HepG2 (cell line): ENCODE measurements around the gene FSD2. TPM values are rescaled to one million over a fixed set of nuclear protein-coding genes. Genes with fewer than 3 reads are reported as not detected.

Experiments
- FOXA1 ChIP-seq, 2 experiments: fragments of 450-650 bp in 1 of 2; sonication (generic) in 1 of 2; formaldehyde crosslinking in 1 of 2; IDR thresholded peaks; 2 replicates each; pipeline versions ENCODE4 v1.4.0 to v1.6.1; 2016 to 2020; ENCODE audit warnings: missing genetic modification reagents in 1 of 2
- HMG20A ChIP-seq: IDR thresholded peaks from 2 replicates; pipeline ENCODE4 v1.6.1; 2016; ENCODE audit warnings: borderline replicate concordance
- HNRNPK ChIP-seq: fragments of 200-400 bp; formaldehyde crosslinking; IDR thresholded peaks from 2 replicates; pipeline ENCODE4 v1.6.1; 2018; ENCODE audit warnings: low read length, low read depth, moderate library complexity, mild to moderate bottlenecking; ENCODE audit not compliant: poor library complexity, severe bottlenecking
- HOXA5 ChIP-seq: sonication (generic); formaldehyde crosslinking; IDR thresholded peaks from 2 replicates; pipeline ENCODE4 v1.4.0; 2020; ENCODE audit warnings: missing genetic modification reagents
- KDM6A ChIP-seq: IDR thresholded peaks from 2 replicates; pipeline ENCODE4 v1.6.1; 2016; ENCODE audit warnings: low read depth
- MIER2 ChIP-seq: IDR thresholded peaks from 2 replicates; pipeline ENCODE4 v1.6.1; 2016; ENCODE audit warnings: missing biosample characterization, missing genetic modification reagents
- MTF2 ChIP-seq: sonication (generic); formaldehyde crosslinking; IDR thresholded peaks from 2 replicates; pipeline ENCODE4 v1.5.0; 2020; ENCODE audit warnings: missing genetic modification reagents, borderline replicate concordance
- NR3C1 ChIP-seq: sonication (generic); formaldehyde crosslinking; IDR thresholded peaks from 2 replicates; pipeline ENCODE4 v1.4.0; 2020; ENCODE audit warnings: missing genetic modification reagents
- PHF20 ChIP-seq: sonication (generic); formaldehyde crosslinking; IDR thresholded peaks from 2 replicates; pipeline ENCODE4 v1.5.0; 2020; ENCODE audit warnings: mild to moderate bottlenecking, missing genetic modification reagents
- RFXANK ChIP-seq: IDR thresholded peaks from 2 replicates; pipeline ENCODE4 v1.6.1; 2016
- RXRB ChIP-seq: IDR thresholded peaks from 2 replicates; pipeline ENCODE4 v1.6.1; 2016; ENCODE audit warnings: borderline replicate concordance, missing genetic modification reagents, missing compliant biosample characterization
- SAP130 ChIP-seq: IDR thresholded peaks from 2 replicates; pipeline ENCODE4 v1.6.1; 2016; ENCODE audit warnings: low read depth
- SMAD1 ChIP-seq: sonication (generic); formaldehyde crosslinking; IDR thresholded peaks from 2 replicates; pipeline ENCODE4 v1.4.0; 2020; ENCODE audit warnings: missing genetic modification reagents, low read depth, mild to moderate bottlenecking, borderline replicate concordance
- SP5 ChIP-seq: IDR thresholded peaks from 2 replicates; pipeline ENCODE4 v1.6.1; 2016; ENCODE audit warnings: low read depth, borderline replicate concordance
- SRY ChIP-seq: sonication (generic); formaldehyde crosslinking; IDR thresholded peaks from 2 replicates; pipeline ENCODE4 v1.8.0; 2022; ENCODE audit warnings: mild to moderate bottlenecking, missing genetic modification reagents
- ZFP36L2 ChIP-seq: sonication (generic); formaldehyde crosslinking; IDR thresholded peaks from 2 replicates; pipeline ENCODE4 v1.4.0; 2020; ENCODE audit warnings: missing genetic modification reagents
- ZNF180 ChIP-seq: sonication (generic); formaldehyde crosslinking; IDR thresholded peaks from 2 replicates; pipeline ENCODE4 v1.4.0; 2020; ENCODE audit warnings: low read depth, missing genetic modification reagents, borderline replicate concordance
- ZNF207 ChIP-seq: fragments of 450-650 bp; IDR thresholded peaks from 2 replicates; pipeline ENCODE4 v1.6.1; 2016; ENCODE audit warnings: antibody characterized with exemption, borderline replicate concordance
- ZNF282 ChIP-seq: fragments of 450-650 bp; IDR thresholded peaks from 2 replicates; pipeline ENCODE4 v1.6.1; 2018; ENCODE audit not compliant: partially characterized antibody
- ZNF329 ChIP-seq: sonication (generic); formaldehyde crosslinking; IDR thresholded peaks from 2 replicates; pipeline ENCODE4 v1.9.0; 2021; ENCODE audit warnings: low read depth, mild to moderate bottlenecking, missing genetic modification reagents
- polyA plus RNA-seq, 8 experiments: library from polyadenylated mRNA; depleted of rRNA in 3 of 8; stranded (reverse) in 7 of 8; unstranded in 1 of 8; fragments of >200 nt; fragmentation: Illumina TruSeq in 4 of 8; extraction: Trizol in 4 of 8; gene quantifications; 2 replicates each; pipeline versions ENCODE4 v1.2.1 to v1.2.3, GENCODE V29; 2011 to 2016; ENCODE audit warnings: low read depth in 4 of 8, missing spikeins in 1 of 8, mixed read lengths in 1 of 8; ENCODE audit not compliant: insufficient read depth in 1 of 8
- total RNA-seq, 5 experiments: library from RNA; depleted of rRNA; stranded (reverse); fragments of >200 nt; fragmentation: Illumina TruSeq; extraction: Trizol; gene quantifications; 2 replicates each; pipeline ENCODE4 v1.2.3, GENCODE V29; 2016; ENCODE audit warnings: low read depth in 1 of 5
- TF ChIP-seq, protein P1 (sequence below): sonication (generic); formaldehyde crosslinking; IDR thresholded peaks from 2 replicates; pipeline ENCODE4 v1.8.1; 2022; ENCODE audit warnings: low read depth, mild to moderate bottlenecking, missing genetic modification reagents
- TF ChIP-seq, protein P2 (sequence below): sonication (generic); formaldehyde crosslinking; IDR thresholded peaks from 2 replicates; pipeline ENCODE4 v1.5.0; 2020; ENCODE audit warnings: missing genetic modification reagents
- TF ChIP-seq, protein P3 (sequence below), 2 experiments: sonication (generic) in 1 of 2; formaldehyde crosslinking in 1 of 2; IDR thresholded peaks; 2 replicates each; pipeline versions ENCODE4 v1.4.0 to v1.6.1; 2018 to 2020; ENCODE audit warnings: missing genetic modification reagents in 2 of 2, borderline replicate concordance in 1 of 2, low read depth in 1 of 2, mild to moderate bottlenecking in 1 of 2, missing biosample characterization in 1 of 2

Gene FSD2
- total and polyA plus RNA-seq, 2 of the 13 experiments (the other 11 are each of a cell fraction or from before 2014, with no cell fraction given): not detected

DNA sequence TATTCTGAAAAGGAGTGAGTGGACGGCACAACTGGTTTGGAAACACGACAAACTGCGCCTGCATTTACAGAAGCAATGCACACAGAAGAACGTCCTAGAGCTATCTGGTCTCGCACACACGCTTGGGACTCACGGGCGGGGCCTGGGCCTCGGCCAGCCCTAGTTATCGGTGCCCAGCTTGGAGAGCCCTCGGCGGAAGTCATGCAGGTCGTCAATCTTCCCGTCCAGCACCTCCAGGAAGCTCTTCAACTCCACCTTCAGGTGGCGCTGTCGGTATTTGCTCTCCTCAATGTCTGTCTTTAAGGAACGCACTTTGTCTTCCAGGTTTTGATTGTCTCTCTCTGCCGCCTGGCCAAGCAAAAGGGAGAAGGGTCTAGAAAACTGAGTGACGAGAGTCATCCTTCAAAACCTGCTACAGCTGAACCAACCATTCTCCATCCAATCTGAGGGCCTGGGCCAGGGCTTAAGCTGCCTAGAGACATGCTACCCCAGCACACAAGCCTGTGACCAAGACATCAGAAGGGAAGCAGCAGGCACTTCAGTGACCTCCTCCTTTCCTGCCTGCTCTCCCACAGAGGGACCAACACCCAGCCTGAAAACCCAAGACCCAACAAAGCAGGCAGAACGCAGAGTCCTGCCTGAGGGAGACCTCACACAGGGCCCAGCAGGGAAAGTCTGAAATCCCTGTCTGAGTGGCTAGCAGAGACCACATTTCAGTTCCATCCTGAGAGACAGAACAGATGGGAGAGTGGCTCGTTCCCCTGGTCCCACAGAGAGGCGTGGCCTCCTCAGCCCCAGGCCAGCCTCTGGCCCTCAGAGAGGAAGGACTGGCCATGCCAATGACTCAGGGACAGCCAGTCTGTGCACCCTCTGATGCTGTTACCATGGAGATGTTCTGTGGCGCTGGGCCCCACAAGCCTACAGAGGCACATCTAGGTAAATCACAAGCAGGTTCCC lies 44.0 kb upstream of the FSD2 start (continued):
- TF ChIP-seq, protein P1, sequence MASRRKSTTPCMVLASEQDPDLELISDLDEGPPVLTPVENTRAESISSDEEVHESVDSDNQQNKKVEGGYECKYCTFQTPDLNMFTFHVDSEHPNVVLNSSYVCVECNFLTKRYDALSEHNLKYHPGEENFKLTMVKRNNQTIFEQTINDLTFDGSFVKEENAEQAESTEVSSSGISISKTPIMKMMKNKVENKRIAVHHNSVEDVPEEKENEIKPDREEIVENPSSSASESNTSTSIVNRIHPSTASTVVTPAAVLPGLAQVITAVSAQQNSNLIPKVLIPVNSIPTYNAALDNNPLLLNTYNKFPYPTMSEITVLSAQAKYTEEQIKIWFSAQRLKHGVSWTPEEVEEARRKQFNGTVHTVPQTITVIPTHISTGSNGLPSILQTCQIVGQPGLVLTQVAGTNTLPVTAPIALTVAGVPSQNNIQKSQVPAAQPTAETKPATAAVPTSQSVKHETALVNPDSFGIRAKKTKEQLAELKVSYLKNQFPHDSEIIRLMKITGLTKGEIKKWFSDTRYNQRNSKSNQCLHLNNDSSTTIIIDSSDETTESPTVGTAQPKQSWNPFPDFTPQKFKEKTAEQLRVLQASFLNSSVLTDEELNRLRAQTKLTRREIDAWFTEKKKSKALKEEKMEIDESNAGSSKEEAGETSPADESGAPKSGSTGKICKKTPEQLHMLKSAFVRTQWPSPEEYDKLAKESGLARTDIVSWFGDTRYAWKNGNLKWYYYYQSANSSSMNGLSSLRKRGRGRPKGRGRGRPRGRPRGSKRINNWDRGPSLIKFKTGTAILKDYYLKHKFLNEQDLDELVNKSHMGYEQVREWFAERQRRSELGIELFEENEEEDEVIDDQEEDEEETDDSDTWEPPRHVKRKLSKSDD (CRISPR knock-in tag): no peak
- TF ChIP-seq HNRNPK (no peak), NR3C1 (CRISPR knock-in tag) (no peak), RFXANK (CRISPR knock-in tag) (no peak), RXRB (0 out of 2 replicates have a peak, but pooled peaks have one; percentile 14), ZNF180 (CRISPR knock-in tag) (no peak), KDM6A (CRISPR knock-in tag) (no peak), ZNF207 (no peak), ZNF282 (no peak), MTF2 (CRISPR knock-in tag) (no peak), FOXA1 (IDR thresholded peaks at IDR 0.05) (no peak), FOXA1 (CRISPR knock-in tag; IDR thresholded peaks at IDR 0.05) (no peak), MIER2 (CRISPR knock-in tag) (no peak), HOXA5 (0 out of 2 replicates have a peak, but pooled peaks have one; percentile 43), SP5 (no peak), SMAD1 (CRISPR knock-in tag) (no peak), HMG20A (CRISPR knock-in tag) (no peak), ZFP36L2 (no peak), PHF20 (CRISPR knock-in tag) (no peak), SAP130 (peak; percentile 9; the same call in 1 of the 2 replicates), ZNF329 (CRISPR knock-in tag) (no peak), SRY (CRISPR knock-in tag) (no peak)
- TF ChIP-seq, protein P2, sequence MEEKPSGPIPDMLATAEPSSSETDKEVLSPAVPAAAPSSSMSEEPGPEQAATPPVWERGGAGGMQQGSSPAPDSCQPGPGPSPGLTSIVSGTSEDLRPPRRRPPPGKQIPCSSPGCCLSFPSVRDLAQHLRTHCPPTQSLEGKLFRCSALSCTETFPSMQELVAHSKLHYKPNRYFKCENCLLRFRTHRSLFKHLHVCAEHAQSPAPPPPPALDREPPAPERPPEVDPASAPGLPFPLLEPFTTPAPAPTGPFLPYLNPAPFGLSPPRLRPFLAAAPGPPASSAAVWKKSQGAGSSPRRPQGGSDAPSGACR (CRISPR knock-in tag): no peak
- TF ChIP-seq, protein P3, sequence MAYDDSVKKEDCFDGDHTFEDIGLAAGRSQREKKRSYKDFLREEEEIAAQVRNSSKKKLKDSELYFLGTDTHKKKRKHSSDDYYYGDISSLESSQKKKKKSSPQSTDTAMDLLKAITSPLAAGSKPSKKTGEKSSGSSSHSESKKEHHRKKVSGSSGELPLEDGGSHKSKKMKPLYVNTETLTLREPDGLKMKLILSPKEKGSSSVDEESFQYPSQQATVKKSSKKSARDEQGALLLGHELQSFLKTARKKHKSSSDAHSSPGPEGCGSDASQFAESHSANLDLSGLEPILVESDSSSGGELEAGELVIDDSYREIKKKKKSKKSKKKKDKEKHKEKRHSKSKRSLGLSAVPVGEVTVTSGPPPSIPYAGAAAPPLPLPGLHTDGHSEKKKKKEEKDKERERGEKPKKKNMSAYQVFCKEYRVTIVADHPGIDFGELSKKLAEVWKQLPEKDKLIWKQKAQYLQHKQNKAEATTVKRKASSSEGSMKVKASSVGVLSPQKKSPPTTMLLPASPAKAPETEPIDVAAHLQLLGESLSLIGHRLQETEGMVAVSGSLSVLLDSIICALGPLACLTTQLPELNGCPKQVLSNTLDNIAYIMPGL (CRISPR knock-in tag; IDR thresholded peaks at IDR 0.05; ENCODE audit: borderline replicate concordance in 1 of 2, low read depth in 1 of 2): peak in 1 of 2 experiments; percentile 84; a peak in 2 of 4 replicates
